Epithelial cell of esophagus (primary cell): Measurements from ENCODE around the gene CD244.
"Not testable (repeated sequence)": the region's sequence is repeated elsewhere in the genome, so short reads cannot be mapped to it uniquely, and the experiment has no call there.

ENCODE experiments used
- DNase-seq: peaks from one replicate; pipeline ENCODE4 v3.0.0; 2010; ENCODE audit warnings: low read depth
- H3K4me3 ChIP-seq: 2 replicates; pipeline ENCODE4 v1.5.1; 2011; ENCODE audit warnings: mild to moderate bottlenecking, low read length, control low read depth
- TF ChIP-seq, protein P1 (sequence below): IDR thresholded peaks from 2 replicates; pipeline ENCODE4 v1.5.1; 2011; ENCODE audit warnings: low read depth, mild to moderate bottlenecking, low read length, control low read depth, inconsistent platforms; ENCODE audit not compliant: insufficient read depth; ENCODE audit errors: missing control alignments

CD244 gene

DNA sequence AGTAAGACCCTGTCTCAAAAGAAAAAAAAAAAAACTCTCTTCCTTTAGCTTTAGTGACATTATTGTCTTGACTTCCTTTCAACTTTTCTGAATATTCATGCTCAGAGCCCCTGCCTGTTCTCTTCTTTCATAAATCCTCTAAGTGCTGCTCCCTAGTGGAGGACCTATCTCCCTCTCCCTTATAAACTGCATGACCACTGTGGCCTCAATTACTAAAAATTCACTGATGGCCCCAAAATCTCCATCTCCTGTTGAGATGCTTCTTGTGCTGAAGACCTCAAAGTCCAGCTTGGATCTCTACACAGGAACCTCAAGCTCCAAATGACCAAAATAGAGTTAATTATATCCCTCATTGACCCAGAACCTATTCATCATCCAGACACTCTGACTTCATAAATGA, 14.5 kb upstream of the CD244 start:
- no peak overlapping the region for H3K4me3 ChIP-seq
- TF ChIP-seq, protein P1, sequence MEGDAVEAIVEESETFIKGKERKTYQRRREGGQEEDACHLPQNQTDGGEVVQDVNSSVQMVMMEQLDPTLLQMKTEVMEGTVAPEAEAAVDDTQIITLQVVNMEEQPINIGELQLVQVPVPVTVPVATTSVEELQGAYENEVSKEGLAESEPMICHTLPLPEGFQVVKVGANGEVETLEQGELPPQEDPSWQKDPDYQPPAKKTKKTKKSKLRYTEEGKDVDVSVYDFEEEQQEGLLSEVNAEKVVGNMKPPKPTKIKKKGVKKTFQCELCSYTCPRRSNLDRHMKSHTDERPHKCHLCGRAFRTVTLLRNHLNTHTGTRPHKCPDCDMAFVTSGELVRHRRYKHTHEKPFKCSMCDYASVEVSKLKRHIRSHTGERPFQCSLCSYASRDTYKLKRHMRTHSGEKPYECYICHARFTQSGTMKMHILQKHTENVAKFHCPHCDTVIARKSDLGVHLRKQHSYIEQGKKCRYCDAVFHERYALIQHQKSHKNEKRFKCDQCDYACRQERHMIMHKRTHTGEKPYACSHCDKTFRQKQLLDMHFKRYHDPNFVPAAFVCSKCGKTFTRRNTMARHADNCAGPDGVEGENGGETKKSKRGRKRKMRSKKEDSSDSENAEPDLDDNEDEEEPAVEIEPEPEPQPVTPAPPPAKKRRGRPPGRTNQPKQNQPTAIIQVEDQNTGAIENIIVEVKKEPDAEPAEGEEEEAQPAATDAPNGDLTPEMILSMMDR, result peak; percentile 1
- no peak for DNase-seq

DNA sequence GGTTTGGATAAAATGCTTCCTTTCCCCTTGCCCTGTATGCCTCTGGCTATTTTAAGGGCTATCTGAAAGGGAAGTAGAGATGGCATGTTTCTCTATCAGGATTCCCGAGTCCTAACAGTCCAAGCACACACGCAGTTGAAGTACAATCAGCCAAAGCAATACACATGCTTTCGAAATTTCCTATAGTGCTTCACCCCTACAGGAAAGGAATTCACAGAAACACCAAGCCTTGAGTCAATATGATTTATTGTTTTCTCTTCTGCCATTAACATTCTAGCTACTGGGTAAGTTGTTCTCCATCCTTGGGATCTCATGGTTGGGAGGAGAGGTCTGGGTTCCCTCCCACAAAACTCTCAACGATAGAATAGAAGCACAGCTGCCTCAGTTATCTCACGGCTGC, 13.6 kb upstream of the CD244 start:
- TF ChIP-seq, protein P1, result no peak
- DNase-seq, result no peak
- no peak overlapping the region for H3K4me3 ChIP-seq

DNA sequence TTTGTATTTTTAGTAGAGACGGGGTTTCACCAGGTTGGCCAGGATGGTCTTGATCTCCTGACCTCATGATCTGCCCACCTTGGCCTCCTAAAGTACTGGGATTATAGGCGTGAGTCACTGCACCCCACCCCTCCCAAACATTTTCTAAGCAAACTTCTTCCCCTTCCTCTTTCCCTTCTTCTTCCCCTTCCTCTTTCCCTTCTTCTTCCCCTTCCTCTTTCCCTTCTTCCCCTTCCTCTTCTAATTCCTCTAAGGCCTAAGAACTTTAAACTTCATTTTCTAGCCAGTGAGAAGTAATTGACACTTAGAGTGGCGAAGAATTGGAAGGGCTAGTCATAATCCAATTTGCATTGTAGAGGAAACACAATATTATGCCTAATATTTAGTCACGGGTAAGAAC, 12.9 kb upstream of the CD244 start:
- H3K4me3 ChIP-seq, DNase-seq: not testable (repeated sequence)

DNA sequence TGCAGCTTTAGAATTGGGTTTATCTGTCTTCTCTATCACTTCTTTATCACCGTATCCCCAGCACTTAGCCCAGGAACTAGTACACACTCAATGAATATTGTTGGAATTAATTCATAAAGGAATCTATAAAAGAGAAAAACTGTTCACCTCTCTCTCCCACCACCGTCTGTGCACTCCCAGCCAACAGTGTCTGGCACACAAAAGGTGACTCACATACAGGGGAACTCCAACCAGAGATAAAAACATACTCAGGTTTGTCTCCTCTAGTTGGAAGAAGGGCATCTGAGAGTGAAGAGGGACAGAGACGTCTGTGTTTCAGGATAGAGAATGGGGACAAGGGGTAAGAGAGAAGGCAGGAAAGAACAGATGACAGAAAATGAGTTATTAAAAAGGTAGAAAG, 12.2 kb upstream of the CD244 start:
- H3K4me3 ChIP-seq, result no peak overlapping the region
- DNase-seq, result peak; percentile 41
- TF ChIP-seq, protein P1, result no peak

DNA sequence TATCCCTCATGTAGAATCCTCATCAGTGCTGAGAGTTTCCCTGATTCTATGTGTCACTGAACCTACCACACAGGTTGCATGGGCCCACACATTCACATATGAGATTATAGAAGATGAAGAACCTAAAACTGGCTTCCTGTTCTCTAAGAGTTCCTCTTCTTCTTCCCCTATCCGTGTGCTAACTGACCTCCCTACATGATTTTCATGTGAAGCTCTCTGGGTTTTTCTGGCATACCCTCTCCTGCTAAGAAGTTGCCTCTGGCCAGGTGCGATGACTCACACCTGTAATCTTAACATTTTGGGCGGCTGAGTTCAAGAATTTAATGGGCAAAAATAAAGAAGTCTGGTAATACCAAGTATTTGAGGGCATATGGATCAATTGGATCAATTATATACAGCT, 5.5 kb upstream of the CD244 start:
- DNase-seq, result no peak

DNA sequence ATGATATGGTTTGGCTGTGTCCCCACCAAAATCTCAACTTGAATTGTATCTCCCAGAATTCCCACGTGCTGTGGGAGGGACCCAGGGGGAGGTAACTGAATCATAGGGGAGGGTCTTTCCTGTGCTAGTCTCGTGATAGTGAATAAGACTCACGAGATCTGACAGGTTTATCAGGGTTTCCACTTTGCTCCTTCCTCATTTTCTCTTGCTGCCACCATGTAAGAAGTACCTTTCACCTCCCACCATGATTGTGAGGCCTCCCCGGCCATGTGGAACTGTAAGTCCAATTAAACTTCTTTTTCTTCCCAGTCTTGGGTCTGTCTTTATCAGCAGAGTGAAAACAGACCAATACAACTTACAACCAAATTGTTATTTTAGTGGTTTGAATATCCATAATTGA, 5.0 kb upstream of the CD244 start:
- not testable (repeated sequence) for H3K4me3 ChIP-seq, DNase-seq

More for the DNA sequence above, 5.5 kb upstream of the CD244 start:
- no peak overlapping the region for H3K4me3 ChIP-seq
- TF ChIP-seq, protein P1, result no peak

DNA sequence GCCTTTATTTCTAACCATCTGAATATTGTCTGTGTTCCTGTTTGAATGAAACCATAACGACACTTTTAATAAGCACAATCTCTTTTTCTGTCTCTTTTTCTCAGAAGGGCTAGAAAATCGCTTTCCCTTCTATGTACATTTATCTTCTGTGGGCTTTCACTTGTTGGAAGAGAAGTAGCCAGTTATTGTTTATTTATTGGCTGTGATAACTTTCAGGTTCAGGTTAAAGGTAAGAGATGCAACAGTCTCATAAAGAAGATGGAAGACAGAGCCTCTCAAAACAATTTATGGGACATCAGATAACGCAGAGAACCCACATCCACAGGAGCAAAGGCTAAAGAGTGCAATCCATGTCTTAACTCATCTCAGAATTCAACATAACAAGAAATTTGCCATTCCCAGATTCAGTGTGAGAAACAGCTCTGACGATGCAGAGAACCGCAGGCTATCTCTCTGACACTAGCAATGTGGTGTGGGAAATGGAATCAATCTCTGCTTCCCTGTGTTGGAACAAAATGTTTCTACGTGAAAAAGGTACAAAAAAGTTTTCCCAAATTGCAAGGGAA, 4.1 kb upstream of the CD244 start:
- TF ChIP-seq, protein P1, result no peak
- DNase-seq, result no peak
- no peak overlapping the region for H3K4me3 ChIP-seq

DNA sequence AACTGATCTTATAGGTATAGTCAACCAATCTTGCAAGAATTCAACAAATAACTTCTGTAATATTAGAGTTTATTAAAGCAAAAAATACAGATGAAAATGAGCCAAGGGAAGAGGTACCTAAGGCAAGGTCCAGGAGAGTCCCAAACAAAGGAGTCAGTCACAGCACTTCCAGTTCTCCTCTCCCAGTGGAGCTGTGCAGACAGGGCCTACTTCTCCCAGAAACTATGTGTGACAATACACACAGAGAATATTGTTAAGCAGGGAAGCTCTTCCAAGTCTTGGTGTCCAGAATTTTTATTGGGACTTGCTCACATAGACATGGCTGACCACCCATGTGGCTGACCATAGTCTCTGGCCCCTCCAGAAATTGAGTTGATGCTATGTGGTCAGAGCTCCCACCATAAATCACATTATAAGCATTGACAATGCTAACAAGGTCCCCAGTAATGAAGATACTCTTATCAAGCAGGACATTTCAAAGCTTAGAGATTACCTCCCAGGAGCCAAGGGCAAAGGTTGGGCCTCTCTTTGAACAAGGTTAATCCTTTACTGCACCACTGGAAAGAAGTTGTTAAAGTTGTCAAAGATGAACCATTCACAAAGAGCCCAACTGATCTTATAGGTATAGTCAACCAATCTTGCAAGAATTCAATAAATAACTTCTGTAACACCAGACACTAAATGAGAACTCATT, 3.5 kb upstream of the CD244 start:
- H3K4me3 ChIP-seq, result no peak overlapping the region
- TF ChIP-seq, protein P1, result no peak
- no peak for DNase-seq
